Measurements from ENCODE around the gene CRB1.

DNA sequence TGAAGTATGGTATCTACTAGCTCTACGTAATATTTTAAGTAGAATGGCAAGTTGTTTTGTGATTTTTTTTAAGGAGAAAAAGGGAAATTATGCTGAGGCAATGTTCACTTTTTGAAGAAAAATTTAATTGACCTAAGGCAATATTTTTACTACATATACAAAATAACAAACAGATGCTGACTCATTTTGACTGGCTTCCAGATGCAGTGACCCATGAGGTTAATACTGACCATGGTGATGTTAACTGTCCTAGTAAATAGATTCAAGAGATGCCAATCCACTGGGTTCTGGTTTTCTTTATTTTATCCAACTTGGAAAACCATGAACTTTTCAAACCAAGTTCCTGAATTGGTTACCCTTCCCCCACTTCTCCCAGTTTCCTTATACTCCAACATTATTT, 154.9 kb downstream of the CRB1 start:
- TF ChIP-seq EZH2 (IDR thresholded peaks at IDR 0.05) (no peak), EZH2phosphoT487 (IDR thresholded peaks at IDR 0.05) (no peak), CTCF (IDR thresholded peaks at IDR 0.05) (no peak)

Data from neural progenitor cell (in vitro differentiated cells).